GM21526 (cell line): Measurements from ENCODE around the gene KCNG3.
"Not testable (repeated sequence)": the region's sequence is repeated elsewhere in the genome, so short reads cannot be mapped to it uniquely, and the experiment has no call there.

ENCODE experiments used
- ATAC-seq: cut with Tn5 transposase; IDR thresholded peaks from one replicate; pipeline ENCODE4 v1.9.1; 2021; ENCODE audit warnings: moderate library complexity; ENCODE audit not compliant: unreplicated experiment, low FRiP score

The KCNG3 gene

GRCh38 chr2:42435628-42436027 is 58.2 kb downstream of the KCNG3 start:
- ATAC-seq = no peak

GRCh38 chr2:42430188-42430587 is 63.6 kb downstream of the KCNG3 start:
- ATAC-seq = no peak

- ATAC-seq = no peak
Observed at GRCh38 chr2:42429352-42429751, 64.4 kb downstream of the KCNG3 start.

- no peak for ATAC-seq
Observed at GRCh38 chr2:42425697-42426096, 68.1 kb downstream of the KCNG3 start.

GRCh38 chr2:42424033-42424432 is 69.7 kb downstream of the KCNG3 start:
- ATAC-seq = no peak

- ATAC-seq = no peak
Observed at GRCh38 chr2:42421601-42422239, 72.1 kb downstream of the KCNG3 start.

- ATAC-seq = no peak
Observed at GRCh38 chr2:42421157-42421485, 72.7 kb downstream of the KCNG3 start.

- no peak for ATAC-seq
Observed at GRCh38 chr2:42414648-42415047, 79.1 kb downstream of the KCNG3 start.

- ATAC-seq = no peak
Observed at GRCh38 chr2:42414158-42414557, 79.6 kb downstream of the KCNG3 start.

- no peak for ATAC-seq
Observed at GRCh38 chr2:42410742-42411514, 82.9 kb downstream of the KCNG3 start.

GRCh38 chr2:42408009-42408408 is 85.8 kb downstream of the KCNG3 start:
- no peak for ATAC-seq

- ATAC-seq = no peak
Observed at GRCh38 chr2:42407476-42407875, 86.3 kb downstream of the KCNG3 start.

- no peak for ATAC-seq
Observed at GRCh38 chr2:42404676-42405075, 89.1 kb downstream of the KCNG3 start.

GRCh38 chr2:42401773-42402172 is 92.0 kb downstream of the KCNG3 start:
- ATAC-seq = no peak

- not testable (repeated sequence) for ATAC-seq
Observed at GRCh38 chr2:42398052-42398451, 95.7 kb downstream of the KCNG3 start.

GRCh38 chr2:42393320-42393719 is 100.5 kb downstream of the KCNG3 start:
- not testable (repeated sequence) for ATAC-seq

GRCh38 chr2:42392191-42392590 is 101.6 kb downstream of the KCNG3 start:
- ATAC-seq = no peak
